Adipose tissue (tissue), 3 donors: ENCODE measurements around the gene MYCBPAP. TPM values are rescaled to one million over a fixed set of nuclear protein-coding genes. Genes with fewer than 3 reads are reported as not detected.

ENCODE experiments used
- H3K27ac ChIP-seq: one replicate; pipeline ENCODE4 v1.5.1; 2013; ENCODE audit warnings: low read depth, low read length
- WGBS, 3 donors: extraction: QIAGEN DNeasy Blood & Tissue Kit; methylation state at CpG; one replicate each; pipeline ENCODE4 v1.1.7; 2013; 5-methylcytosine and 5-hydroxymethylcytosine counted together
- polyA plus RNA-seq, 3 donors: library from polyadenylated mRNA; stranded (reverse); fragments of 200-250 nt; gene quantifications; one replicate each; pipeline ENCODE4 v1.2.3, GENCODE V29; 2013
- donor health status: healthy with polysubstance abuse.
- donor health status: Bipolar disorder and iron deficiency.
- donor health status: healthy.

The MYCBPAP gene
- polyA plus RNA-seq, 3 donors = 0.09 to 0.34 (median 0.18) TPM

GRCh38 chr17:50531428-50532025 lies 23.3 kb downstream of the MYCBPAP start:
- H3K27ac ChIP-seq = no peak overlapping the region
- 33 to 55% (median 54%) methylated on average over 6 of the region's 6 CpGs for WGBS, 3 donors

GRCh38 chr17:50532452-50533024 lies 24.3 kb downstream of the MYCBPAP start, which contains the start of gene EPN3:
TSS of gene EPN3 (plus strand) at chr17:50532735. CDS start at chr17:50536557, 3,822 bp downstream.
- 1 to 5% (median 3%) methylated on average over 19 to 21 of the region's 21 CpGs for WGBS, 3 donors

GRCh38 chr17:50533185-50533584 lies 24.9 kb downstream of the MYCBPAP start:
- H3K27ac ChIP-seq = no peak overlapping the region
- 4 to 17% (median 16%) methylated on average over 5 of the region's 5 CpGs for WGBS, 3 donors

More at GRCh38 chr17:50532452-50533024, 24.3 kb downstream of the MYCBPAP start, which contains the start of gene EPN3:
- no peak within 1 kb of the TSS for H3K27ac ChIP-seq

GRCh38 chr17:50533720-50534148 lies 25.5 kb downstream of the MYCBPAP start:
- WGBS, 3 donors = 1 to 3% (median 1%) methylated on average over 13 to 17 of the region's 17 CpGs
- no peak overlapping the region for H3K27ac ChIP-seq

- WGBS, 3 donors = 22 to 62% (median 56%) methylated on average over 24 of the region's 24 CpGs
- no peak overlapping the region for H3K27ac ChIP-seq
These were observed 26.2 kb downstream of the MYCBPAP start for GRCh38 chr17:50534222-50534978.

GRCh38 chr17:50534979-50535326 lies 26.7 kb downstream of the MYCBPAP start:
- 75 to 87% (median 84%) methylated on average over 2 of the region's 2 CpGs for WGBS, 3 donors
- no peak overlapping the region for H3K27ac ChIP-seq

- WGBS, 3 donors = 56 to 83% (median 75%) methylated on average over 7 of the region's 7 CpGs
- H3K27ac ChIP-seq = no peak overlapping the region
These were observed 27.2 kb downstream of the MYCBPAP start for GRCh38 chr17:50535407-50535806.

GRCh38 chr17:50536683-50537646 lies 28.7 kb downstream of the MYCBPAP start:
- H3K27ac ChIP-seq = no peak overlapping the region
- WGBS, 3 donors = 84 to 96% (median 91%) methylated on average over 45 of the region's 45 CpGs

- no peak overlapping the region for H3K27ac ChIP-seq
- 78 to 81% (median 81%) methylated on average over 19 to 20 of the region's 20 CpGs for whole genome bisulfite sequencing, 3 donors
These were observed 29.7 kb downstream of the MYCBPAP start for GRCh38 chr17:50537721-50538548.

- no peak overlapping the region for H3K27ac ChIP-seq
- 66 to 84% (median 72%) methylated on average over 18 to 20 of the region's 20 CpGs for WGBS, 3 donors
These were observed 30.5 kb downstream of the MYCBPAP start for GRCh38 chr17:50538549-50539410.

- no peak overlapping the region for H3K27ac ChIP-seq
- WGBS, 3 donors = 61 to 80% (median 79%) methylated on average over 14 to 15 of the region's 15 CpGs
These were observed 31.7 kb downstream of the MYCBPAP start for GRCh38 chr17:50539762-50540559.

- H3K27ac ChIP-seq = no peak overlapping the region
- WGBS, 3 donors = 84 to 92% (median 89%) methylated on average over 11 of the region's 11 CpGs
These were observed 32.5 kb downstream of the MYCBPAP start for GRCh38 chr17:50540560-50541401.

GRCh38 chr17:50541402-50541715 lies 33.1 kb downstream of the MYCBPAP start:
- 57 to 71% (median 64%) methylated on average over 9 of the region's 9 CpGs for WGBS, 3 donors
- H3K27ac ChIP-seq = no peak overlapping the region

GRCh38 chr17:50541716-50542688 lies 33.8 kb downstream of the MYCBPAP start:
- WGBS, 3 donors = 2 to 4% (median 2%) methylated on average over 70 to 82 of the region's 82 CpGs
- H3K27ac ChIP-seq = no peak overlapping the region
